Stomach (tissue), 9 donors: Measurements from ENCODE around the gene TENM4. TPM values are rescaled to one million over a fixed set of nuclear protein-coding genes. Genes with fewer than 3 reads are reported as not detected.

Source experiments
- DNase-seq, 2 donors: peaks; one replicate each; pipeline versions ENCODE4 v3.0.0 to v3.0.0-alpha.2; 2013 to 2019
- H3K27ac ChIP-seq, 5 donors: fragments of 200-600 bp in 4 of 5; sonication (generic) in 4 of 5; one replicate each; pipeline ENCODE4 v1.5.1; 2013 to 2019; ENCODE audit warnings: mild to moderate bottlenecking in 1 of 5, moderate library complexity in 1 of 5
- H3K27me3 ChIP-seq, 3 donors: fragments of 200-600 bp; sonication (generic); one replicate each; pipeline ENCODE4 v1.5.1; 2017 to 2019; ENCODE audit warnings: mixed run types in 1 of 3
- H3K36me3 ChIP-seq, 4 donors: fragments of 200-600 bp; sonication (generic); 1 replicate in 3 of 4; 2 replicates in 1 of 4; pipeline ENCODE4 v1.5.1; 2016 to 2019
- H3K4me1 ChIP-seq, 4 donors: fragments of 200-600 bp; sonication (generic); one replicate each; pipeline ENCODE4 v1.5.1; 2016 to 2019
- H3K4me3 ChIP-seq, 4 donors: fragments of 200-600 bp; sonication (generic) in 3 of 4; one replicate each; pipeline ENCODE4 v1.5.1; 2016 to 2019; ENCODE audit warnings: mild to moderate bottlenecking in 1 of 4
- H3K9me3 ChIP-seq, 4 donors: fragments of 200-600 bp; sonication (generic); one replicate each; pipeline ENCODE4 v1.5.1; 2016 to 2019
- CTCF ChIP-seq, 7 experiments: fragments of 450-650 bp in 4 of 7; fragments of 200-600 bp in 3 of 7; sonication (generic) in 3 of 7; IDR thresholded peaks; one replicate each; pipeline ENCODE4 v1.5.1; 2016 to 2019; ENCODE audit warnings: antibody characterized with exemption in 7 of 7, control low read depth in 2 of 7, mild to moderate bottlenecking in 1 of 7
- EP300 ChIP-seq: sonication (generic); formaldehyde crosslinking; IDR thresholded peaks from one replicate; pipeline ENCODE4 v1.6.1; 2017; ENCODE audit warnings: antibody characterized with exemption
- POLR2A ChIP-seq, 4 donors: fragments of 450-650 bp; IDR thresholded peaks; one replicate each; pipeline ENCODE4 v1.6.1; 2016; ENCODE audit warnings: antibody characterized with exemption in 4 of 4, control low read depth in 2 of 4, mild to moderate bottlenecking in 1 of 4, moderate library complexity in 1 of 4
- POLR2AphosphoS5 ChIP-seq, 3 donors: sonication (generic); formaldehyde crosslinking; IDR thresholded peaks; one replicate each; pipeline ENCODE4 v1.6.1; 2016; ENCODE audit warnings: antibody characterized with exemption in 3 of 3
- WGBS, 5 donors: extraction: QIAGEN DNeasy Blood & Tissue Kit in 3 of 5; methylation state at CpG; one replicate each; pipeline versions ENCODE4 v1.1.5 to v1.1.7; 2013 to 2018; 5-methylcytosine and 5-hydroxymethylcytosine counted together
- intact Hi-C: fragments of 100-400 bp; cut with DNase I; formaldehyde crosslinking; loops from one replicate; pipeline ENCODE4 v1.15.1; 2023; ENCODE audit warnings: low total_unique reads
- polyA plus RNA-seq, 3 donors: library from polyadenylated mRNA; stranded (reverse); fragments of 200-250 nt; gene quantifications; one replicate each; pipeline ENCODE4 v1.2.3, GENCODE V29; 2013
- total RNA-seq, 5 donors: library from RNA; depleted of rRNA; stranded (reverse); fragments of >200 nt; gene quantifications; one replicate each; pipeline versions ENCODE4 v1.1.0 to v1.2.3, GENCODE V29; 2014 to 2016
- donor health status: healthy with polysubstance abuse.
- donor health status: Bipolar disorder and iron deficiency.
- donor health status: healthy.

TENM4 gene
- total and polyA plus RNA-seq, 8 donors: 0.06 to 13.2 (median 0.87) TPM; not detected in 1

- no peaks in the 10 kb centered on the region for H3K36me3 ChIP-seq
- TF ChIP-seq EP300 (no peak), POLR2AphosphoS5 (IDR thresholded peaks at IDR 0.05) (no peak), POLR2A (IDR thresholded peaks at IDR 0.05) (no peak), CTCF (IDR thresholded peaks at IDR 0.05) (no peak)
- no peaks in the 10 kb centered on the region for H3K9me3 ChIP-seq
- no peak overlapping the region for H3K4me3 ChIP-seq
- no peak overlapping the region for H3K27ac ChIP-seq
- WGBS, 5 donors: 63 to 77% (median 74%) methylated on average over 6 to 9 of the region's 9 CpGs
- DNase-seq: no peak
- H3K4me1 ChIP-seq: peaks cover 0 to 4% (median 0%) of the 10 kb centered on the region in 4 donors
- intact Hi-C loops: loop anchor here (10.0 kb wide), 1 partner anchor 427 kb away; no protein-coding TSS in a partner anchor
- H3K27me3 ChIP-seq: peaks cover 0 to 6% (median 0%) of the 10 kb centered on the region in 3 donors
Observed at GRCh38 chr11:78647986-78648875, 792.6 kb downstream of the TENM4 start.

- Histone ChIP-seq H3K36me3 (no peaks in the 10 kb centered on the region), H3K4me3 (no peak overlapping the region), H3K27ac (no peak overlapping the region), H3K9me3 (no peaks in the 10 kb centered on the region), H3K4me1 (peaks cover 0 to 4% (median 0%) of the 10 kb centered on the region in 4 donors), H3K27me3 (peaks cover 0 to 6% (median 0%) of the 10 kb centered on the region in 3 donors)
- DNase-seq: no peak
- TF ChIP-seq POLR2A (IDR thresholded peaks at IDR 0.05): no peak
- no peak for TF ChIP-seq EP300
- TF ChIP-seq POLR2AphosphoS5 (IDR thresholded peaks at IDR 0.05): no peak
- no peak for TF ChIP-seq CTCF (IDR thresholded peaks at IDR 0.05)
- intact Hi-C loops: loop anchor here (10.0 kb wide), 1 partner anchor 427 kb away; no protein-coding TSS in a partner anchor
- 79 to 92% (median 82%) methylated on average over 6 of the region's 6 CpGs for WGBS, 5 donors
Observed at GRCh38 chr11:78647266-78647915, 793.4 kb downstream of the TENM4 start.

- H3K36me3 ChIP-seq: no peaks in the 10 kb centered on the region
- H3K27ac ChIP-seq: no peak overlapping the region
- no peaks in the 10 kb centered on the region for H3K9me3 ChIP-seq
- no peak overlapping the region for H3K4me3 ChIP-seq
- H3K4me1 ChIP-seq: peaks cover 0 to 4% (median 0%) of the 10 kb centered on the region in 4 donors
- H3K27me3 ChIP-seq: peaks cover 0 to 6% (median 0%) of the 10 kb centered on the region in 3 donors
- 16 to 25% (median 20%) methylated on average over 7 of the region's 7 CpGs for WGBS, 5 donors
- TF ChIP-seq CTCF (IDR thresholded peaks at IDR 0.05) (peak in 5 of 7 experiments; percentile 57 to 85 (median 72)), POLR2A (IDR thresholded peaks at IDR 0.05) (no peak), EP300 (no peak)
- intact Hi-C loops: loop anchor here (10.0 kb wide), 1 partner anchor 428 kb away; no protein-coding TSS in a partner anchor
- peak; percentile 72 to 79 for DNase-seq
Observed at GRCh38 chr11:78646564-78647185, 794.2 kb downstream of the TENM4 start.
